Activated T-helper 1 cell treated with anti-CD3 and anti-CD28 coated beads, Interleukin-2, amount 50 U/mL, for 16 hours (primary cell): ENCODE measurements around the gene FANCD2.
A peak's percentile ranks its signal among the peaks of the same experiment; 100 is the strongest.
"Not testable (repeated sequence)": the region's sequence is repeated elsewhere in the genome, so short reads cannot be mapped to it uniquely, and the experiment has no call there.

ENCODE experiments used
- DNase-seq, 2 donors: peaks; one replicate each; pipeline ENCODE4 v3.0.0-alpha.2; 2020; ENCODE audit warnings: low read depth in 1 of 2, low spot score in 1 of 2

FANCD2 gene

DNA sequence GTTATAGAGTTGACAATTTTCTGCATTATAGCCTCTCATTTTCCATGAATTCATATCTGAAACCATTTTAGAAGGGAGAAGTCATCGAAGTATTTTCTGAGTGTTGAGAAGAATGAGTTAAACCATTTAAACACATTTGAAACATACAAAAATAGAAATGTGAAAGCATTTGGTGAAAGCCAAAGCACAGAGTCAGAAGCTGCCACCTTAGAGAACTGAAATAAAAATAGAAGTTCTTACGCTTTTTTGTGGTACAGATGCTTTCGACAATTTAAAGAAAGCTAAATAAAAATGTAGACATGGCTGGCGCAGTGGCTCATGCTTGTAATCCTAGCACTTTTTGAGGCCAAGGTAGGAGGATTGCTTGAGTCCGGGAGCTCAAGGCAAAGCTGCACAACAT is 72.8 kb downstream of the FANCD2 start:
- no peak for DNase-seq

DNA sequence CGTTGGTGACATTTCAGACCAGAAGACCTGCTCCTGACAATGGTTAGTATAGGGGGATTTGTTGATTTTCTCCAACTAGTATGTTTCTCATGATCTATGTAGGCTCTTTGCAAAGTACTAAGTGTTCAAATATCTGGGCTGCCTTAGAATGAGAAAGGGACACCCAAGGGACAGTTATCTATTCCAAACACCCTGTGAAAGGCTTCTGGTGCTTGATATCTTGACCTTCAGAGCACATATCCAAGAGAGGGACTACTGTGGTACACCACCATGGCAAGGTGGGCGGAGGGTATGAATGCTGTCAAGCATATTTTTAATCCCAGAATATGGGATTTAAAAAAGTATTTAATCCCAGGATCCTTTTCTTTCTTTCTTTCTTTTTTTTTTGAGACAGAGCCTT is 80.7 kb downstream of the FANCD2 start:
- no peak for DNase-seq

- DNase-seq: no peak
Observed at GRCh38 chr3:10108091-10108490, 81.9 kb downstream of the FANCD2 start, which contains the start of gene FANCD2OS. FANCD2OS (minus strand) TSS chr3:10108255; CDS start chr3:10104774, 3,481 bp downstream.

DNA sequence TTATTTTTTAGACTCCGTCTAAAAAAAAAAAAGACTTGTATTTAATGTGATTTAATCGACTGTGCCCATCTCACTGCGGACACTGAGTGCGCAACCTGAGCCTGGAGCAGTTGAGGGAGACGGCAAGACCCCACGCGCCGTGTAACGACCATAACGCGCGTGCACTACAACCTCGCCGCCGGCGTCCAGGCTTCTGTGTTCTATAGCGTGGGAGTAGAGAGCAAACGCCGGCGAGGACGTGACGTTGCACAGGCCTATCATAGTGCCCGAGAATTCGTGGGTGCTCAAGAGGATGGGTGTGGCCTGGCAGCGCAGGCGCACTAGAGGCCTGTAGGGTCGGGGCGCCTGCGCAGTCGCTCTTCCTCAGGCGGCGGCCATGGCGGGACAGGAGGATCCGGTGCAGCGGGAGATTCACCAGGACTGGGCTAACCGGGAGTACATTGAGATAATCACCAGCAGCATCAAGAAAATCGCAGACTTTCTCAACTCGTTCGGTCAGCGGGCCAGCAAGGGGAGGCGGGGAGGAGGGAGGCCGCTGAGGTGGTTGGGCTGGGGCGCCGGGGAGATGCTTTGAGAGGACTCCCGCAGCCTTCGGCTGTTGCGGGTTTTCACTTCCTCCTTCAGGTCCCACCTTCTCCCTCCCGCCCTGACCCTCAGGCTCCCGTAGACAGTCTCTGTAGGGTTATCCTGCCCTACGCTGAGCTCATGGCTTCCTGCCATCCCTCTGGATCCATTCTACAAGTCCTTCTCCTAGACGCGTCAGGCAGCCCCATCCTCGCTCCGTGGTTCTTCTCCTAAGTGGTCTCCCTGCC is 89.3 kb downstream of the FANCD2 start, which contains the start of gene BRK1:
TSS of gene BRK1 (plus strand) at position 350 of the 812 bp plus-strand sequence. CDS start at position 377, 27 bp downstream.
- peak; percentile 80 to 89 for DNase-seq

DNA sequence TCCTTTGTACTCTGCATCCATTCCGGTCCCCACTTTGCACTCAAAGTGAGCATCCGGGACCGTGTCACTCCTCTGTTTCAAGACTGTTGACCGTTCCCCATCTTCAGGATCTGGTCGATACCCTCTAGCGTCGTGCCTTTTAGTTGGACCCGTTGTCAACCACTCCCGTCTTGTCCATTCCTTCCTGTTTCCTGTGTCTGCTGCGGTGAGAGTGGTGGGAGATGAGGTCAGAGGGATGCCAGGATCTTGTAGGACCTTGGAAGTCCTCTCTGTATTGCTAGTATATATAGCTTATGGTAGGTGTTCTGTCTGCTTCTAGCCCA is 89.9 kb downstream of the FANCD2 start:
- no peak for DNase-seq

DNA sequence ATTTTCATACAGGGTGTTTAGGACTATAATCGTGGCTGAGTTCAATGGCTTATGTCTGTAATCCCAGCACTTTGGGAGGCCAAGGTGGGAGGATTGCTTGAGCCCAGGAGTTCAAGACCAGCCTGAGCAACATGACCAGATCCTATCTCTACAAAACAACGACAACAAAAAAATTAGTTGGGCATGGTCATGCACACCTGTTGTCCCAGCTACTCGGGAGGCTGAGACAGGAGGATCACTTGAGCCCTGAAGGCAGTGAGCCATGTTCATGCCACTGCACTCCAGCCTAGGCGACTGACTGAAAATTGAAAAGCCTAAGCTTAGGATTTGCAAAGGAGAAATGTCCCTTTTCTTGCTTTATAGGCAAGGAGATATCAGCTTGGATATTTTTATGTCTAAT is 90.7 kb downstream of the FANCD2 start:
- DNase-seq: no peak

DNA sequence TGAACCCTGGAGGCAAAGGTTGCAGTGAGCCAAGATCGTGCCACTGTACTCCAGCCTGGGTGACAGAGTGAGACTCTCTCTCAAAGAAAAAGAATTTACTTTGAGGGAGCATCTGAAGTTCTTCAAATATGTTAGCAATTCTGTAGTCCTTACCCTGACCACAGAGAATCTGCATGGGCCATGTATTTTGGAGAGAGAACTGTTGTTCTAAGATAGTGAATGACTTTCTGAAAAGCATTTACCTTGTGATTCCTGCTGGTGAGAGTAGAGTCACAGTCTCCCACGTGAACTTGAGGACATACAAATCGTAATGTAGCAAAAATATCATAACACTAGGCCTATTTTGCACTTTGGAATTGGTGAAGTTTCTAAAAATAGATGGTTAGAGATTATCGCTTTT is 93.1 kb downstream of the FANCD2 start:
- no peak for DNase-seq

DNA sequence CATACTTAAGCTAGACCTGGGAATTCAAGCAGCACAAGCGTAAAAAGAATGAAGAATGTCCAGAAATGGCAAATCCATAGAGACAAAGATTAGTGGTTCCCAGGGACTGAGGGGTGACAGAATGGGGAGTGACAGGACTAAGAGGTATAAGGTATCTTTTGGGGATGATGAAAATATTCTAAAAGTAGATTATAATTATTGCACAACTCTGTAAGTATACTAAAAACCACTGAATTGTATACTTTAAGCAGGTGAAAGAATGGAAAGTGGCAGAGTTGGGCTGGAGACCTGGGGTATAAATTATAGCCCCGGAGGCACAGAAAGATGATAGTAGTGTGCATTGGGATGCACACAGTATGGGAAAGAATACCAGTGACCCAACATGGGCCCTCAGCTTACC is 94.8 kb downstream of the FANCD2 start:
- DNase-seq: no peak

DNA sequence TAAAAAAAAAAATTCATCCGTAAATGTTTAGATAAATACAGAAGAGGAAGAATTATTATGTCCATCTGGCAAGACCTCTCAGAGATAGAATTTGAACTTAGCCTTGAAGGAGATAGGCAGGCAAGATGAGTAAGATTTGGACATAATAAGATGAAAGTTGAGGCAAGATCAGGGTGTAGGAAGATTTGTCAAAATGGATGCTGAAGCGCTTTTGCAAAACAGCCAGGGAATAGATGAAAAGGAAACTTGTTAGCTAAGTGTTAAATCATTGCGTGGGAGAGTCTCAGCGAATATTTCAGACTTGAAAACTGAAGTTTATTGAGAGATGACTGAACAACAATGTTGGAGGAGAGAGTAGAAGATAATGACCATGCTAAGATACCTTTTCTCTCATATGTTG is 96.5 kb downstream of the FANCD2 start:
- no peak for DNase-seq

GRCh38 chr3:10135872-10136271 is 109.6 kb downstream of the FANCD2 start:
- DNase-seq: not testable (repeated sequence)

GRCh38 chr3:10136426-10137005 is 110.3 kb downstream of the FANCD2 start:
- no peak for DNase-seq

- DNase-seq: no peak
Observed at GRCh38 chr3:10137178-10137577, 110.9 kb downstream of the FANCD2 start.

DNA sequence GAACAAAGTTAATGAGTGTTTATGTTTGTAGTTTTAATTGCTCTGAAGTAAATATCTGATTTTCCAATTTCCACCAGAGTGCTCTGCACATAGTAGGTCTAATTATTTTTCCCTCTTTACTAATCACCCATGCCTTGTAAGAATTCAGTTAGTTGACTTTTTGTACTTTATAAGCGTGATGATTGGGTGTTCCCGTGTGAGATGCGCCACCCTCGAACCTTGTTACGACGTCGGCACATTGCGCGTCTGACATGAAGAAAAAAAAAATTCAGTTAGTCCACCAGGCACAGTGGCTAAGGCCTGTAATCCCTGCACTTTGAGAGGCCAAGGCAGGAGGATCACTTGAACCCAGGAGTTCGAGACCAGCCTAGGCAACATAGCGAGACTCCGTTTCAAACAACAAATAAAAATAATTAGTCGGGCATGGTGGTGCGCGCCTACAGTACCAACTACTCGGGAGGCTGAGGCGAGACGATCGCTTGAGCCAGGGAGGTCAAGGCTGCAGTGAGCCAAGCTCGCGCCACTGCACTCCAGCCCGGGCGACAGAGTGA is 114.8 kb downstream of the FANCD2 start:
- DNase-seq: no peak

DNA sequence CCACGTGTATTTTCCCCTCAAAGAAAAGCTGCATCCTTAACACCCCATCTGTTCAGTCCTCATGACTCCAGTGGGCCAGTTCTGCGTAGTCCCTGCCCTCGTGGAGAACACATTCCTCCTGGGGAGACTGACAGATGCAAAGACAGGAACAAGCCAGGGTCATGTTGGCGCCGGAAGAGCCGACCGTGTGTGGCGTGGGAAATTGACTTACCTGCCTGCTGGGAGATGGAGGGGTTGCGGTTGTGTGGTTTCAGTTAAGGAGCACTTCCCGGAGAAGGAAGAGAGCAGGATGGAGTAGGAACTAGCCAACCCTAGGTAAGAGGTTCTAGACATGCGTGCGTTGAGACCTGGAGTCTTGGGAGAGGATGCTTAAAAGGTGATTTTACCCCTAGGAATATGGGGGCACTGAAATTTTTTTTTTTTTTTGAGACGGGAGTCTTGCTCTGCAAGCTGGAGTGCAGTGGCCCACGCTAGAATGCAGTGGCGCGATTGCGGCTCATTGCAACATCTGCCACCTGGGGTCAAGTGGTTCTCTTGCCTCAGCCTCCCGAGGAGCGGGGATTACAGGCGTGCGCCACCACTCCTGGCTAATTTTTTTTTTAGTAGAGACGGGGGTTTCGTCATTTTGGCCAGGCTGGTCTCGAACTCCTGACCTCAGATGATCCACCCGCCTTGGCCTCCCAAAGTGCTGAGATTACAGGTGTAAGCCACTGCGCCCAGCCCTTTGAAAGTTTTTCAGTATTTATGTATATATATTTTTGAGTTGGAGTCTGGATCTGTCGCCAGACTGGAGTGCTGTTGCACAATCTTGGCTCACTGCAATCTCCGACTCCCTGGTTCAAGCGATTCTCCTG is 116.7 kb downstream of the FANCD2 start:
- DNase-seq: no peak

DNA sequence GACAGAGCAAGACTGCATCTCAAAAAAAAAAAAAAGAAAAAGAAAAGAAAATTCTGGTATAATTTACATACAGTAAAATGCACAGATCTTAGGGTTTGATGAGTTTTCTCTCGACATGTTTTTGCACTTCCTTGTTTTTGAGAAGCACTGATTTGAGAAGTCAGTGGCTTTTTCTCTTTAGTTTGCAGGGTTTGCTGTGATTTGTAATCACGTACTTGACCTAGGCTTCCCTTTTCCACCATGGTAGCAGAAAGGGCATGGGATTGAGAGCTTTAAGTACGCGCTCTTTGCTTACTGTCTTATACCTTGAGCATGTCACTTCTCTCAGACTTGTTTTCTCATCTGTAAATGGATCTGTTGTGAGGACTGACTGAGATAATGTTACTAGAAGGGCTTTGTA is 119.4 kb downstream of the FANCD2 start:
- no peak for DNase-seq

DNA sequence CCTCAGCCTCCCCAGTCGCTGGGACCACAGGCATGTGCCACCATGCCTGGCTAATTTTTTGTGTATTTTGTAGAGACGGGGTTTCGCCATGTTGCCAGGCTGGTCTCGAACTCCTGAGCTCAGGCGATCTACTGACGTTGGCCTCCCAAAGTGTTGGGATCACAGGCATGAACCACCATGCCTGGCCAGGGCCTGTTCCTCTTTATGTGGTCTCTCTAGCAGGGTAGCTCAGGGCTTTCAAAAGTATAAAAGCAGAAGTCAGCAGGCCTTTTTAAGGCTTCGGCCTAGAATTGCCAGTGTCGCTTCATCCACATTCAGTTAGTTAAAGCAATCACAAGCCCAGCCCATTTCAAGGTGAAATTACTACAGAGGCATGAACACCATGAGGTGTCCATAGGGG is 123.0 kb downstream of the FANCD2 start:
- DNase-seq: no peak

- DNase-seq: no peak
Observed at GRCh38 chr3:10150987-10151386, 124.8 kb downstream of the FANCD2 start.
